ENCODE measurements around the gene CDK6.

GRCh38 chr7:92782855-92783254 lies 53.5 kb downstream of the CDK6 start:
- TF ChIP-seq, protein P1, sequence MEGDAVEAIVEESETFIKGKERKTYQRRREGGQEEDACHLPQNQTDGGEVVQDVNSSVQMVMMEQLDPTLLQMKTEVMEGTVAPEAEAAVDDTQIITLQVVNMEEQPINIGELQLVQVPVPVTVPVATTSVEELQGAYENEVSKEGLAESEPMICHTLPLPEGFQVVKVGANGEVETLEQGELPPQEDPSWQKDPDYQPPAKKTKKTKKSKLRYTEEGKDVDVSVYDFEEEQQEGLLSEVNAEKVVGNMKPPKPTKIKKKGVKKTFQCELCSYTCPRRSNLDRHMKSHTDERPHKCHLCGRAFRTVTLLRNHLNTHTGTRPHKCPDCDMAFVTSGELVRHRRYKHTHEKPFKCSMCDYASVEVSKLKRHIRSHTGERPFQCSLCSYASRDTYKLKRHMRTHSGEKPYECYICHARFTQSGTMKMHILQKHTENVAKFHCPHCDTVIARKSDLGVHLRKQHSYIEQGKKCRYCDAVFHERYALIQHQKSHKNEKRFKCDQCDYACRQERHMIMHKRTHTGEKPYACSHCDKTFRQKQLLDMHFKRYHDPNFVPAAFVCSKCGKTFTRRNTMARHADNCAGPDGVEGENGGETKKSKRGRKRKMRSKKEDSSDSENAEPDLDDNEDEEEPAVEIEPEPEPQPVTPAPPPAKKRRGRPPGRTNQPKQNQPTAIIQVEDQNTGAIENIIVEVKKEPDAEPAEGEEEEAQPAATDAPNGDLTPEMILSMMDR (IDR thresholded peaks at IDR 0.05): no peak
- TF ChIP-seq POLR2A (IDR thresholded peaks at IDR 0.05): no peak

Data from lower leg skin (tissue), 3 donors.